RWPE1 (cell line): ENCODE measurements around the gene HSPA12A.
A peak's percentile ranks its signal among the peaks of the same experiment; 100 is the strongest.

ENCODE experiments used
- CTCF ChIA-PET: fragments of 350-600 bp; sonication (Branson Sonifier 250); formaldehyde crosslinking; extraction: SDS; loops from one replicate; lab custom pipeline; 2021; lab: Yijun Ruan, JAX
- POLR2A ChIA-PET: fragments of 400-600 bp; formaldehyde crosslinking; extraction: SDS; loops from one replicate; lab custom pipeline; 2020; ENCODE audit warnings: antibody characterized with exemption; ENCODE audit not compliant: low non-redundant PET; lab: Yijun Ruan, JAX
- DNase-seq: peaks from one replicate; pipeline ENCODE4 v3.0.0; 2012; ENCODE audit warnings: low spot score
- H3K27ac ChIP-seq: fragments of 450-650 bp; 2 replicates; pipeline ENCODE4 v1.5.1; 2017
- TF ChIP-seq, protein P1 (sequence below): fragments of 450-650 bp; conservative IDR thresholded peaks from 2 replicates; pipeline ENCODE4 v1.5.1; 2017; ENCODE audit warnings: low read depth, mild to moderate bottlenecking

The HSPA12A gene

DNA sequence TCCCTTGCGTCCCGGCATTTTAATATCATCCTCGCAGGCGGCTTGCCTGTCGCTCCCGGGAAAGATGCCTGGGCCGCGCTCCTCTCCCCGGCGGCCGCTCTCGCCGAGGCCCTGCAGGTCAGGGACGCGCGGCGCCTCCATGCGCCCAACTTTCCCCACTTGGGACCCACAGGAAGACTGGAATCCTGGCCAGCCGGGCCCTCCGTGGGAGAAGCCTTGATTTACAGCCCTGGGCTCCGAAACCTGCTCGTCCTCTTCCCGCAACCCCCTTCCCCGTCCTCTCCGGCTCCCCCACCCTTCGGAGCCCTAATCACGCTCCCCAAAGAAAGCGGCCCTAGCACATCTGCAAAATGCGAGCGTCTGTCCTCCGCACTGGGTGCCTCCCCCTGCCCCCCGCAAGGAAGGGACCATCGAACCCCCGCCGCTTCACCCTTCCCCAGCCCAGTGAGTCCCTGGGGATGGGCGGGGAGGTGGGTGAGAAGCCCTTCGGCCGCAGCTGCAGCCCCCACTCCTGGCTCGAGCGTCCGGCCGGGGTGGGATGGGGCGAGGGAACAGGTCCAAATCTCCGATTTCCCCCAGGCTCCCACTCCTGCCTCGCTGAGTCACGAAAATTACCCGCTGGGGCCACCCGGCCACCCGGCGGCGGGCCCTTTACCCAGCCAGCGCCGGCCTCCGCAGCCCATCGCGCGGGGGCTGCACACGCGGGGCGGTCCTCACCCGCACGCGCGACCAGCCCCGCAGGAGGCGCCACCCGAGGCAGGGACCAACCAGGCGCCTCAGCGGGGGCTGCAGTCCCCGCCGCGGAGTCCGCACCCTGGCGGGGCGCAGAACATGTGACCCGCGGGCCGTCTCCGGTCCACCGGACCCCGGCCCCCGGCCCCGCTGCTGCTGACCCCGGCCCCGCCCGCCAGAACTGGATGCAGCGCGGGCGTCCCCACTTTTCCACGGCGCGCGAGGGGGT is 695 bp downstream of the HSPA12A start:
- peak overlapping the region; percentile 87 for H3K27ac ChIP-seq
- DNase-seq = peak; percentile 51
- ChIA-PET POLR2A (interaction anchor here (0.6 kb wide), 1 partner anchor 30 kb away, joined by 9 read pairs; no protein-coding TSS in a partner anchor), CTCF (interaction anchor here (0.5 to 1.8 kb wide), 3 partner anchors 44 to 114 kb away, joined by 3 to 11 read pairs (median 5); no protein-coding TSS in a partner anchor)
- TF ChIP-seq, protein P1, sequence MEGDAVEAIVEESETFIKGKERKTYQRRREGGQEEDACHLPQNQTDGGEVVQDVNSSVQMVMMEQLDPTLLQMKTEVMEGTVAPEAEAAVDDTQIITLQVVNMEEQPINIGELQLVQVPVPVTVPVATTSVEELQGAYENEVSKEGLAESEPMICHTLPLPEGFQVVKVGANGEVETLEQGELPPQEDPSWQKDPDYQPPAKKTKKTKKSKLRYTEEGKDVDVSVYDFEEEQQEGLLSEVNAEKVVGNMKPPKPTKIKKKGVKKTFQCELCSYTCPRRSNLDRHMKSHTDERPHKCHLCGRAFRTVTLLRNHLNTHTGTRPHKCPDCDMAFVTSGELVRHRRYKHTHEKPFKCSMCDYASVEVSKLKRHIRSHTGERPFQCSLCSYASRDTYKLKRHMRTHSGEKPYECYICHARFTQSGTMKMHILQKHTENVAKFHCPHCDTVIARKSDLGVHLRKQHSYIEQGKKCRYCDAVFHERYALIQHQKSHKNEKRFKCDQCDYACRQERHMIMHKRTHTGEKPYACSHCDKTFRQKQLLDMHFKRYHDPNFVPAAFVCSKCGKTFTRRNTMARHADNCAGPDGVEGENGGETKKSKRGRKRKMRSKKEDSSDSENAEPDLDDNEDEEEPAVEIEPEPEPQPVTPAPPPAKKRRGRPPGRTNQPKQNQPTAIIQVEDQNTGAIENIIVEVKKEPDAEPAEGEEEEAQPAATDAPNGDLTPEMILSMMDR = no peak

DNA sequence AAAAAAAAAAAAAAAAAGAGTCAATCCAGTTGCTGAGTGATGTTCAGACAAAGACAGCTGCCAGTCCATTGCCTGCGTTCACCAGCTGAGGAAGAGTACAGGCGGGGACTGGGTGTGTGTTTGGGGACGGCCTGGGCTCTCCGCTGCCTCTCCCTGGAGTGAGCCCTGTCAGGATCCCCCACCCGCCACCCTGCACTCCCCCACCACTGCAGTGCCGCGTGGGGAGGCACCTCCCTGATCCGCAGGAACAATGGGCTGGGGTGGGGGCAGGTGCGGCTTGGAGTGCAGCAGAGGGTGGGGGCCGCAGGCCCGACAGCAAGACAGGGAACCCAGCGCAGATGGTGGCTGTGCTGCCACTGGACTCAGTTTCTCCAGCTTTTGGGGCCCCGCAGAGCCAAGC is 1.4 kb downstream of the HSPA12A start:
- CTCF ChIA-PET = interaction anchor here (0.6 kb wide), 1 partner anchor 44 kb away, joined by 5 read pairs; no protein-coding TSS in a partner anchor
- POLR2A ChIA-PET = interaction anchor here (0.6 kb wide), 1 partner anchor 31 kb away, joined by 9 read pairs; no protein-coding TSS in a partner anchor
- H3K27ac ChIP-seq = peak overlapping the region; percentile 87; the same call in 1 of the 2 replicates

DNA sequence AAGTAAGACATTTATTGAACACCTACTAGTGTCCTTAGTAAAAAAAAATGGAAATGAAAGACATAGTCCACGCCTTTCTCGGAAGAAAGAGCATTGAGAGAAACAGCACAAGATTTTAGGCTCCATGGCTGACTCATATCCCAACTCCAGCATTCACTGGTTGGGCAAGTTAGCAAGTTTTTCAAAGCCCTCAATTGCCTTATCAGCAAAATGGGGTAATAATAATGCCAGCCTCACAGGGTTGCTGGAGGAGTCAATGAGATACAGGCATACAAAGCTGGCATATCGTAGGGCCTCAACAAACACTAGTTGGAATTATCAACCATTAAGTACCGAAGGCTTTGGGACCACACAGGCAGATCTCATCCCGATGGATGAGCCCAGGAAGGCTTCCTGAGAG is 4.0 kb downstream of the HSPA12A start:
- CTCF ChIA-PET = interaction anchor here (0.6 kb wide), 2 partner anchors 129 to 434 kb away, joined by 3 to 6 read pairs; no protein-coding TSS in a partner anchor
- no peak for DNase-seq
- H3K27ac ChIP-seq = no peak overlapping the region
- POLR2A ChIA-PET = no interaction called here
- TF ChIP-seq, protein P1 = no peak

More for the DNA sequence above, 1.4 kb downstream of the HSPA12A start:
- TF ChIP-seq, protein P1 = no peak
- no peak for DNase-seq

GRCh38 chr10:116737627-116738327 is 4.6 kb downstream of the HSPA12A start:
- ChIA-PET POLR2A (no interaction called here), CTCF (interaction anchor here (0.6 to 1.0 kb wide), 3 partner anchors 51 to 435 kb away, joined by 3 to 6 read pairs (median 3); no protein-coding TSS in a partner anchor)
- H3K27ac ChIP-seq = no peak overlapping the region
- no peak for DNase-seq
- TF ChIP-seq, protein P1 = no peak

GRCh38 chr10:116733566-116733965 is 8.8 kb downstream of the HSPA12A start:
- TF ChIP-seq, protein P1 = no peak
- CTCF ChIA-PET = no interaction called here
- DNase-seq = no peak
- POLR2A ChIA-PET = interaction anchor here (0.7 kb wide), 1 partner anchor 41 kb away, joined by 12 read pairs; no protein-coding TSS in a partner anchor
- H3K27ac ChIP-seq = no peak overlapping the region

- CTCF ChIA-PET = interaction anchor here (1.0 kb wide), 1 partner anchor 50 kb away, joined by 3 read pairs; no protein-coding TSS in a partner anchor
Observed at GRCh38 chr10:116732573-116732972, 9.8 kb downstream of the HSPA12A start.

More at GRCh38 chr10:116732573-116732972, 9.8 kb downstream of the HSPA12A start:
- TF ChIP-seq, protein P1 = no peak
- no peak for DNase-seq
- no peak overlapping the region for H3K27ac ChIP-seq
- POLR2A ChIA-PET = no interaction called here
